ENCODE measurements around the gene PASK. TPM values are rescaled to one million over a fixed set of nuclear protein-coding genes. Genes with fewer than 3 reads are reported as not detected.

Gene PASK
- total RNA-seq, 1 donor from 2014 or later, result 60.4 TPM

GRCh38 chr2:241114836-241115235, 34.4 kb downstream of the PASK start:
- H3K27ac Mint-ChIP-seq, result no peak overlapping the region
- no peak overlapping the region for H3K4me3 Mint-ChIP-seq (ENCODE audit: low read depth)
- no peak for TF ChIP-seq CTCF (IDR thresholded peaks at IDR 0.05; ENCODE audit: unreplicated experiment)
- no peaks in the 10 kb centered on the region for H3K9me3 Mint-ChIP-seq (ENCODE audit: low read depth)
- DNase-seq (ENCODE audit: low spot score, unreplicated experiment), result no peak
- H3K27me3 Mint-ChIP-seq, result no peaks in the 10 kb centered on the region
- H3K36me3 Mint-ChIP-seq (ENCODE audit: insufficient read depth), result peaks cover 10% of the 10 kb centered on the region
- no peaks in the 10 kb centered on the region for H3K4me1 Mint-ChIP-seq (ENCODE audit: low read depth)

GRCh38 chr2:241112592-241112991, 36.7 kb downstream of the PASK start:
- no peak for TF ChIP-seq CTCF (IDR thresholded peaks at IDR 0.05; ENCODE audit: unreplicated experiment)
- Mint-ChIP-seq H3K4me1 (ENCODE audit: low read depth) (no peaks in the 10 kb centered on the region), H3K27me3 (no peaks in the 10 kb centered on the region), H3K27ac (no peak overlapping the region), H3K9me3 (ENCODE audit: low read depth) (no peaks in the 10 kb centered on the region), H3K36me3 (ENCODE audit: insufficient read depth) (peaks cover 10% of the 10 kb centered on the region), H3K4me3 (ENCODE audit: low read depth) (no peak overlapping the region)
- no peak for DNase-seq (ENCODE audit: low spot score, unreplicated experiment)

- Mint-ChIP-seq H3K9me3 (ENCODE audit: low read depth) (no peaks in the 10 kb centered on the region), H3K27ac (no peak overlapping the region), H3K36me3 (ENCODE audit: insufficient read depth) (peaks cover 9% of the 10 kb centered on the region), H3K4me3 (ENCODE audit: low read depth) (no peak overlapping the region), H3K27me3 (no peaks in the 10 kb centered on the region), H3K4me1 (ENCODE audit: low read depth) (no peaks in the 10 kb centered on the region)
- no peak for DNase-seq (ENCODE audit: low spot score, unreplicated experiment)
- no peak for TF ChIP-seq CTCF (IDR thresholded peaks at IDR 0.05; ENCODE audit: unreplicated experiment)
Measured at GRCh38 chr2:241112046-241112445, 37.2 kb downstream of the PASK start.

- no peak for TF ChIP-seq CTCF (IDR thresholded peaks at IDR 0.05; ENCODE audit: unreplicated experiment)
- H3K27ac Mint-ChIP-seq, result peak overlapping the region; percentile 73
- no peaks in the 10 kb centered on the region for H3K27me3 Mint-ChIP-seq
- no peak overlapping the region for H3K4me3 Mint-ChIP-seq (ENCODE audit: low read depth)
- no peak for DNase-seq (ENCODE audit: low spot score, unreplicated experiment)
- peaks cover 6% of the 10 kb centered on the region for H3K36me3 Mint-ChIP-seq (ENCODE audit: insufficient read depth)
- H3K9me3 Mint-ChIP-seq (ENCODE audit: low read depth), result no peaks in the 10 kb centered on the region
- H3K4me1 Mint-ChIP-seq (ENCODE audit: low read depth), result no peaks in the 10 kb centered on the region
Measured at GRCh38 chr2:241111440-241111805, 37.8 kb downstream of the PASK start.

- no peak overlapping the region for H3K4me3 Mint-ChIP-seq (ENCODE audit: low read depth)
- H3K9me3 Mint-ChIP-seq (ENCODE audit: low read depth), result no peaks in the 10 kb centered on the region
- H3K27me3 Mint-ChIP-seq, result no peaks in the 10 kb centered on the region
- TF ChIP-seq CTCF (IDR thresholded peaks at IDR 0.05; ENCODE audit: unreplicated experiment), result no peak
- no peaks in the 10 kb centered on the region for H3K4me1 Mint-ChIP-seq (ENCODE audit: low read depth)
- peaks cover 6% of the 10 kb centered on the region for H3K36me3 Mint-ChIP-seq (ENCODE audit: insufficient read depth)
- peak overlapping the region; percentile 73 for H3K27ac Mint-ChIP-seq
- no peak for DNase-seq (ENCODE audit: low spot score, unreplicated experiment)
Measured at GRCh38 chr2:241110607-241111439, 38.4 kb downstream of the PASK start.
